Measurements from ENCODE around the gene PQBP1.

GRCh38 chrX:48864210-48864609 lies 33.5 kb upstream of the PQBP1 start:
- no peak for TF ChIP-seq CTCF (conservative IDR thresholded peaks at IDR 0.05 in 1 of 2, IDR thresholded peaks at IDR 0.05 in 1 of 2; ENCODE audit: low read depth in 1 of 2, low read length in 2 of 2)
- no peak for TF ChIP-seq EZH2 (IDR thresholded peaks at IDR 0.05; ENCODE audit: low read length, missing control alignments)
